ENCODE data around the gene HPSE. TPM values are rescaled to one million over a fixed set of nuclear protein-coding genes. Genes with fewer than 3 reads are reported as not detected.

The HPSE gene
- polyA plus RNA-seq, 3 donors: 21.2 to 65.8 (median 31.2) TPM

GRCh38 chr4:83283181-83283580 is 51.5 kb downstream of the HPSE start:
- peak overlapping the region; percentile 94 for H3K9ac ChIP-seq (ENCODE audit: insufficient read depth, low read length, poor library complexity, severe bottlenecking)
- 63% methylated on average over 7 of the region's 7 CpGs for WGBS (ENCODE audit: insufficient coverage)
- intact Hi-C loops (cut with micrococcal nuclease): loop anchor here (5.0 to 10.0 kb wide), 3 partner anchors 172 to 418 kb away; partner anchors contain the start of genes HELQ (in 1 of the 2) and MRPS18C (in 1 of the 2)
- H3K4me1 ChIP-seq (ENCODE audit: control insufficient read depth in 1 of 2, insufficient read depth in 2 of 2, low read length in 2 of 2): peaks cover 37 to 46% of the 10 kb centered on the region in 2 donors
- H2AFZ ChIP-seq (ENCODE audit: insufficient read depth, low read depth, low read length, poor library complexity, severe bottlenecking): peak overlapping the region; percentile 74
- Mint-ChIP-seq H3K4me3 (peak overlapping the region; percentile 91 to 93), H3K9me3 (no peaks in the 10 kb centered on the region), H3K27ac (peak overlapping the region in 6 of 7 donors; percentile 41 to 100 (median 92)), H3K36me3 (peaks cover 12 to 13% of the 10 kb centered on the region in 2 donors), H3K27me3 (ENCODE audit: low read depth in 3 of 3) (no peaks in the 10 kb centered on the region), H3K4me1 (peaks cover 50% of the 10 kb centered on the region)
- H3K4me3 ChIP-seq (replicated peaks in 1 of 3; ENCODE audit: low read depth in 2 of 3, low read length in 3 of 3): peak overlapping the region in 2 of 3 experiments; percentile 81 to 89
- peak overlapping the region; percentile 82 for H3K4me2 ChIP-seq (replicated peaks; ENCODE audit: extremely low read depth, low read length, poor library complexity, severe bottlenecking)
- H4K20me1 ChIP-seq (ENCODE audit: insufficient read depth, low read length): peaks cover 22% of the 10 kb centered on the region
- peaks cover 11 to 16% of the 10 kb centered on the region in 2 donors for H3K36me3 ChIP-seq (replicated peaks in 1 of 2; ENCODE audit: control insufficient read depth in 1 of 2, insufficient read depth in 2 of 2, low read length in 2 of 2)
- peak in 1 of 3 donors; percentile 14 for DNase-seq
- TF ChIP-seq CTCF (IDR thresholded peaks at IDR 0.05): no peak
- no peaks in the 10 kb centered on the region for H3K27me3 ChIP-seq (ENCODE audit: control insufficient read depth in 2 of 2, insufficient read depth in 2 of 2, low read length in 2 of 2)
- H3K79me2 ChIP-seq (ENCODE audit: insufficient read depth, low read length): peaks cover 60% of the 10 kb centered on the region
- no peaks in the 10 kb centered on the region for H3K9me3 ChIP-seq (replicated peaks in 1 of 2; ENCODE audit: control insufficient read depth in 1 of 2, insufficient read depth in 1 of 2, low read length in 2 of 2)
- no peak overlapping the region for H3K27ac ChIP-seq (ENCODE audit: low read depth in 1 of 2, low read length in 2 of 2)

DNA sequence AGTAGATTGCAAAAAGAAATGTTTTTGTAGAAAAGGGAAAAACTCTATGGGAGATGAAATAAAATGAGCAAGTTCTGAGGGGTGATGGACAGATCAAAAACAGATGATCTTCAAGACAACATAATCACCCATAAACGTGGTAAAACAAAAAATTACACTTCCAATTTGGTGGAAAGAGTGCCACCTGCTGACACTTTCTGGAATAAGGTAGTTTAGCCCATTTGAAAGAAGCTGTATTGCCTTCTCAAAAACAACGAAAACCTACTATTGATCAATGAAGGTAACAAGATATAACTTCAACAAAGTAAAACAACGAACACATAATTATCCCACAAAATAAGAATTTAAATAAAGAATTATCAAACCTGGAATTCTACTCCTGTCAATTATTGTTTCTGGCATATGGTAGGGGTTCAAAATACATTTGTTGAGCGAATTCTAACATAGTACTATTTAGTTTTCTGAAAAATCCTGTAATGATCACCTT is 52.6 kb downstream of the HPSE start:
- Histone ChIP-seq H3K4me1 (ENCODE audit: control insufficient read depth in 1 of 2, insufficient read depth in 2 of 2, low read length in 2 of 2) (peaks cover 37 to 46% of the 10 kb centered on the region in 2 donors), H3K27ac (ENCODE audit: low read depth in 1 of 2, low read length in 2 of 2) (peak overlapping the region in 1 of 2 donors; percentile 46), H3K9me3 (replicated peaks in 1 of 2; ENCODE audit: control insufficient read depth in 1 of 2, insufficient read depth in 1 of 2, low read length in 2 of 2) (no peaks in the 10 kb centered on the region), H4K20me1 (ENCODE audit: insufficient read depth, low read length) (peaks cover 22% of the 10 kb centered on the region), H3K36me3 (replicated peaks in 1 of 2; ENCODE audit: control insufficient read depth in 1 of 2, insufficient read depth in 2 of 2, low read length in 2 of 2) (peaks cover 22 to 27% of the 10 kb centered on the region in 2 donors), H3K79me2 (ENCODE audit: insufficient read depth, low read length) (peaks cover 68% of the 10 kb centered on the region), H3K27me3 (ENCODE audit: control insufficient read depth in 2 of 2, insufficient read depth in 2 of 2, low read length in 2 of 2) (no peaks in the 10 kb centered on the region), H2AFZ (ENCODE audit: insufficient read depth, low read depth, low read length, poor library complexity, severe bottlenecking) (no peak overlapping the region), H3K4me2 (replicated peaks; ENCODE audit: extremely low read depth, low read length, poor library complexity, severe bottlenecking) (peak overlapping the region; percentile 82), H3K4me3 (replicated peaks in 1 of 3; ENCODE audit: low read depth in 2 of 3, low read length in 3 of 3) (peak overlapping the region in 1 of 3 experiments; percentile 21), H3K9ac (ENCODE audit: insufficient read depth, low read length, poor library complexity, severe bottlenecking) (no peak overlapping the region)
- Mint-ChIP-seq H3K27ac (peak overlapping the region in 4 of 7 donors; percentile 1 to 81 (median 62)), H3K27me3 (ENCODE audit: low read depth in 3 of 3) (no peaks in the 10 kb centered on the region), H3K9me3 (no peaks in the 10 kb centered on the region), H3K4me1 (peaks cover 52% of the 10 kb centered on the region), H3K4me3 (peak overlapping the region in 1 of 2 donors; percentile 59), H3K36me3 (peaks cover 19 to 24% of the 10 kb centered on the region in 2 donors)
- peak; percentile 71 for TF ChIP-seq CTCF (IDR thresholded peaks at IDR 0.05)
- intact Hi-C loops (cut with micrococcal nuclease): loop anchor here (5.0 to 10.0 kb wide), 3 partner anchors 173 to 417 kb away; partner anchors contain the start of genes HELQ (in 1 of the 2) and MRPS18C (in 1 of the 2)
- DNase-seq: peak; percentile 45 to 64 (median 51)
- no CpG with 5 or more reads among the region's 4 CpGs for WGBS (ENCODE audit: insufficient coverage)
